Vagina (tissue), 2 donors: Measurements from ENCODE around the gene PDCD1. TPM values are rescaled to one million over a fixed set of nuclear protein-coding genes. Genes with fewer than 3 reads are reported as not detected.
"Not testable (repeated sequence)": the region's sequence is repeated elsewhere in the genome, so short reads cannot be mapped to it uniquely, and the experiment has no call there.

Experiments used
- DNase-seq, 2 donors: peaks; one replicate each; pipeline ENCODE4 v3.0.0-alpha.2; 2017; ENCODE audit errors: extremely low spot score in 2 of 2
- H3K27ac ChIP-seq: fragments of 200-600 bp; sonication (generic); one replicate; pipeline ENCODE4 v1.5.1; 2019
- H3K27me3 ChIP-seq: fragments of 200-600 bp; sonication (generic); one replicate; pipeline ENCODE4 v1.5.1; 2019
- H3K36me3 ChIP-seq, 2 donors: fragments of 200-600 bp; sonication (generic); one replicate each; pipeline ENCODE4 v1.5.1; 2017 to 2019
- H3K4me1 ChIP-seq: fragments of 200-600 bp; sonication (generic); one replicate; pipeline ENCODE4 v1.5.1; 2019
- H3K4me3 ChIP-seq, 2 donors: fragments of 200-600 bp; sonication (generic); 1 replicate in 1 of 2; 2 replicates in 1 of 2; pipeline ENCODE4 v1.5.1; 2016 to 2019
- H3K9me3 ChIP-seq: fragments of 200-600 bp; sonication (generic); one replicate; pipeline ENCODE4 v1.5.1; 2019
- POLR2A ChIP-seq, 2 donors: fragments of 450-650 bp; IDR thresholded peaks; one replicate each; pipeline ENCODE4 v1.6.1; 2017; ENCODE audit warnings: antibody characterized with exemption in 2 of 2, mild to moderate bottlenecking in 2 of 2, moderate library complexity in 2 of 2
- POLR2AphosphoS5 ChIP-seq, 2 donors: sonication (generic); formaldehyde crosslinking; IDR thresholded peaks; one replicate each; pipeline ENCODE4 v1.9.0; 2017; ENCODE audit warnings: antibody characterized with exemption in 2 of 2, mild to moderate bottlenecking in 2 of 2, low read depth in 1 of 2; ENCODE audit not compliant: insufficient read depth in 1 of 2
- intact Hi-C: fragments of 100-400 bp; cut with DNase I; formaldehyde crosslinking; loops from one replicate; pipeline ENCODE4 v1.15.1; 2023
- total RNA-seq: library from RNA; depleted of rRNA; stranded (reverse); fragments of >200 nt; gene quantifications from one replicate; pipeline ENCODE4 v1.2.3, GENCODE V29; 2016
- TF ChIP-seq, protein P1 (sequence below), 3 experiments: fragments of 450-650 bp in 2 of 3; fragments of 200-600 bp in 1 of 3; sonication (generic) in 1 of 3; IDR thresholded peaks; one replicate each; pipeline ENCODE4 v1.5.1; 2017 to 2019; ENCODE audit warnings: antibody characterized with exemption in 3 of 3, mild to moderate bottlenecking in 2 of 3, moderate library complexity in 2 of 3

PDCD1 gene
- total RNA-seq, 1 donor from 2014 or later: 3.9 TPM

DNA sequence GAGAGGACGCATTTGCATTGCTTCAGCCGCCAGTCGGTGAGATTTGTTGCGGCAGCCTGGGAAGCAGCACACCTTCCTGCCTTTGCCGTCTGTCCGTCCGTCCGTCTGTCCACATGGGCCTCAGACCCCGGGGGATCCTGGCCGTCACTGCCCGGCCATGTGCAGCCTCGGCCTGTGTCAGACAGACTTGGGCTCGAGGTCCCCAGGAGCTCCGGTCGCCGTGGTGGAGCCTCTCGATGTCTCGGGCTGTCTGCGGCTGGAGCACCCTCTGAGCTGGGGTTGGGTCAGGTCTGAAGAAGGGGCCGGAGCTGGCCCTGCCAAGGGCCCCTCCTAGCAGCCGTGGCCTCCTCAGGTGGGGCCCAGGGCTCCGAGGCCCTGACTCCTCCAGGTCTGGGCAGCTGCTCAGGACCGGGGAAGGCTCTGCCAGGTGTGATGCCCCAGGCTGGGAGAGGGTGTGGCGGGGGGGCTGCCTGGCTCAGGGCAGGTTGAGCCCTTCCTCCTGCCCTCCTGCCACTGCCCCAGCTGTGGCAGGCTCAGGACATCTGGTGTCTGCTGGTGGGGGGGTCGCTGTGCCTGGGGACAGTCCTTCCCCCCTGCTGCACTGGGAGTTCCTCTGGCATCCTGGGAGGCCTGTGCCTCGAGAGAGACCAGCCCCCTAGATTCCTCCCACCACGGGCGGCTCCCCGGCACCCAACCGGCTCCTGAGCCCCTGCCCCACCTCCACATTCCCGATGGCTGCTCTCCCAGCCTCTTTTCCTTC, 37.9 kb downstream of the PDCD1 start:
- no peaks in the 10 kb centered on the region for H3K9me3 ChIP-seq
- TF ChIP-seq, protein P1, sequence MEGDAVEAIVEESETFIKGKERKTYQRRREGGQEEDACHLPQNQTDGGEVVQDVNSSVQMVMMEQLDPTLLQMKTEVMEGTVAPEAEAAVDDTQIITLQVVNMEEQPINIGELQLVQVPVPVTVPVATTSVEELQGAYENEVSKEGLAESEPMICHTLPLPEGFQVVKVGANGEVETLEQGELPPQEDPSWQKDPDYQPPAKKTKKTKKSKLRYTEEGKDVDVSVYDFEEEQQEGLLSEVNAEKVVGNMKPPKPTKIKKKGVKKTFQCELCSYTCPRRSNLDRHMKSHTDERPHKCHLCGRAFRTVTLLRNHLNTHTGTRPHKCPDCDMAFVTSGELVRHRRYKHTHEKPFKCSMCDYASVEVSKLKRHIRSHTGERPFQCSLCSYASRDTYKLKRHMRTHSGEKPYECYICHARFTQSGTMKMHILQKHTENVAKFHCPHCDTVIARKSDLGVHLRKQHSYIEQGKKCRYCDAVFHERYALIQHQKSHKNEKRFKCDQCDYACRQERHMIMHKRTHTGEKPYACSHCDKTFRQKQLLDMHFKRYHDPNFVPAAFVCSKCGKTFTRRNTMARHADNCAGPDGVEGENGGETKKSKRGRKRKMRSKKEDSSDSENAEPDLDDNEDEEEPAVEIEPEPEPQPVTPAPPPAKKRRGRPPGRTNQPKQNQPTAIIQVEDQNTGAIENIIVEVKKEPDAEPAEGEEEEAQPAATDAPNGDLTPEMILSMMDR (IDR thresholded peaks at IDR 0.05): no peak
- TF ChIP-seq POLR2AphosphoS5 (IDR thresholded peaks at IDR 0.05; ENCODE audit: insufficient read depth in 1 of 2, low read depth in 1 of 2): no peak
- TF ChIP-seq POLR2A (IDR thresholded peaks at IDR 0.05): no peak
- no peak for DNase-seq
- no peaks in the 10 kb centered on the region for H3K36me3 ChIP-seq
- no peaks in the 10 kb centered on the region for H3K27me3 ChIP-seq
- no peak overlapping the region for H3K27ac ChIP-seq
- no peak overlapping the region for H3K4me3 ChIP-seq
- no peaks in the 10 kb centered on the region for H3K4me1 ChIP-seq
- intact Hi-C loops: no loop called here

DNA sequence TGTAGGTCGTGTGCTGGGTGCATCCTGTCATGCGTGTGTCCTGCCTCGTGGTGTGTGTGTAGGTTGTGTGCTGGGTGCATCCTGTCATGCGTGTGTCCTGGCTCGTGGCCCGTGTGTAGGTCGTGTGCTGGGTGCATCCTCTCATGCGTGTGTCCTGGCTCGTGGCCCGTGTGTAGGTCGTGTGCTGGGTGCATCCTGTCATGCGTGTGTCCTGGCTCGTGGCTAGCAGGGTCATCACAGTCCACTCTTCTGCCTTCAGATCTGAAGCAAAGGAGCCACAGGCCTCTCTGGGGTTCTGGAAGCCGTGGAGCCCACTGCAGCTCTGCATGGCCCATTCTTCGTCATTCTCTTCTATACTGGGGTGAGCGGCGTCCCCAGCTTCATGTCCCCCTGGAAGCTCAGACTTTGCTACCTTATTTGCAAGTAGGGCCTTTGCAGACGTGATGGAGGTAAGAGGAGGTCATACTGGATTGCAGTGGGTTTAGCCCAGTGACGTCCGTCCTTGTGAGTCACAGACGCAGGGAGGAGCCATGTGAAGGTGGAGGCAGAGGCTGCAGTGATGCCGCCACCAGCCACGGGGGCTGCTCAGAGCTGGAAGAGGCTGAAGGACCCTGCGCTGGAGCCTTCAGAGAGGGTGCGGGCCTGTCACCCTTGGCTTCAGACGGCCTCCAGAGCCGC, 38.6 kb downstream of the PDCD1 start:
- DNase-seq, H3K4me3 ChIP-seq, H3K36me3 ChIP-seq, H3K27ac ChIP-seq, intact Hi-C loops, H3K9me3 ChIP-seq, H3K27me3 ChIP-seq, H3K4me1 ChIP-seq: not testable (repeated sequence)

DNA sequence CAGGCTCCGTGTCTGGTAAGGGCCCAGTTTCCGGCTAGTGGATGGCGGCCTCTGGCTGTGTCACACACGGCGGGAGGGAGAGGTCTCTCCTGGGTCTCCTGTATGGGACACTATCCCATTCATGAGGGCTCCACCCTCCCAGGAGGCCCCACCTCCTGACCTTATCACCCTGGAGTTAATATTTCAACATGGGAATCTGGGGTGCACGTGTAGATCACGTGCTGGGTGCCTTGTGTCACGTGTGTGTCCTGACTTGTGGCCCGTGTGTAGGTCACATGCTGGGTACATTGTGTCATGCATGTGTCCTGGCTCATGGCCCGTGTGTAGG, 39.8 kb downstream of the PDCD1 start:
- DNase-seq: no peak
- Histone ChIP-seq H3K4me1 (no peaks in the 10 kb centered on the region), H3K9me3 (no peaks in the 10 kb centered on the region), H3K27me3 (no peaks in the 10 kb centered on the region), H3K27ac (no peak overlapping the region), H3K36me3 (no peaks in the 10 kb centered on the region), H3K4me3 (no peak overlapping the region)
- TF ChIP-seq POLR2A (IDR thresholded peaks at IDR 0.05) (no peak), POLR2AphosphoS5 (IDR thresholded peaks at IDR 0.05; ENCODE audit: insufficient read depth in 1 of 2, low read depth in 1 of 2) (no peak)
- TF ChIP-seq, protein P1 (IDR thresholded peaks at IDR 0.05): no peak
- intact Hi-C loops: no loop called here

DNA sequence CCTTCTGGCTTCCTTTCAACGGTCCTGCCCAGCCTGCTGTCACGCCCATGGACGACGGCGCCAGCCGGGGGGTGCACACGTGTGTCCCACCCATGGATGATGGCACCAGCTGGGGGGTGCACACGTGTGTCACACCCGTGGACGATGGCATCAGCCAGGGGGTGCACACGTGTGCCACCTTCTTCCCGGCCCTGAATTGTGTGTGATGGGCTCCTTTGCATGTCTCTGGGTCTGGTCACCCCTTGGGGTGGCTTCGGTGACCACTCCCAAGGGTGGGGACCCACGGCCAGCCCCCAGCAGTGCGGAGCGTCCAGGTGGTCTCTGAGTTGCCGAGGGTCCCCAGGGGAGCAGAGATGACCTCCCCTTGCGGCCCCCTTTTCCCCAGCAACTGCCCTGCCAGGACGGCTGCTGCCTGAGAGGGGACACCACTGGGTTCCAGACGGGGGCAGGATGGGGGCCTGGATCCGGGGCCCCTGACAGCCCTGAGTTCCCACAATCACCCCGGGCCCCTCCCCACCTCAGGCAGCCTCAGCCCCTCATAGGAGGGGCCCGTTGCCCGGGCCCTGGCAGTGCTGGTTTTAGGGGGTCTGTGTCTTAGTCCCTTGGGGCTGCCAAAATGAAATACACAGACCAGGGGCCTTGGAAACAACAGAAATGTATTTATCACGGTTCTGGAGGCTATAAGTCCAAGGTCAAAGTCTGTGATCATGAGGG, 40.3 kb downstream of the PDCD1 start:
- Histone ChIP-seq H3K4me1 (no peaks in the 10 kb centered on the region), H3K27ac (no peak overlapping the region), H3K9me3 (no peaks in the 10 kb centered on the region), H3K36me3 (no peaks in the 10 kb centered on the region), H3K27me3 (no peaks in the 10 kb centered on the region), H3K4me3 (no peak overlapping the region)
- no peak for TF ChIP-seq POLR2A (IDR thresholded peaks at IDR 0.05)
- TF ChIP-seq, protein P1 (IDR thresholded peaks at IDR 0.05): no peak
- DNase-seq: no peak
- intact Hi-C loops: no loop called here

DNA sequence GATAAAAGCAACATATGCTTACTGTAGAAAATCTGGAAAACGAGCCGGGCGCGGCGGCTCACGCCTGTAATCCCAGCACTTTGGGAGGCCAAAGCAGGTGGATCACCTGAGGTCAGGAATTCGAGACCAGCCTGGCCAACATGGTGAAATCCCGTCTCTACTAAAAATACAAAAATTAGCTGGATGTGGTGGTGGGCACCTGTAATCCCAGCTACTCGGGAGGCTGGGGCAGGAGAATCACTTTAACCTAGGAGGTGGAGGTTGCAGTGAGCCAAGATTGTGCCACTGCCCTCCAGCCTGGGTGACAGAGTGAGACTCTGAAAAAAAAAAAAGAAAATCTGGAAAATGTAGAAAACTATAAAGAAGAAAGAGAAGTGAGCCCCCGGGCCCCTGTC, 40.9 kb downstream of the PDCD1 start:
- H3K9me3 ChIP-seq, intact Hi-C loops, H3K4me3 ChIP-seq, H3K36me3 ChIP-seq, H3K27me3 ChIP-seq, H3K4me1 ChIP-seq, DNase-seq, H3K27ac ChIP-seq: not testable (repeated sequence)
